ENCODE measurements around the gene WFS1.

WFS1 gene

GRCh38 chr4:6262176-6262575 is 7.5 kb upstream of the WFS1 start:
- no peak for DNase-seq (ENCODE audit: low read depth)

GRCh38 chr4:6262847-6263487 is 6.7 kb upstream of the WFS1 start:
- DNase-seq (ENCODE audit: low read depth) = no peak

GRCh38 chr4:6263526-6264224 is 6.0 kb upstream of the WFS1 start:
- no peak for DNase-seq (ENCODE audit: low read depth)

- no peak for DNase-seq (ENCODE audit: low read depth)
These were observed 5.5 kb upstream of the WFS1 start for GRCh38 chr4:6264225-6264540.

- no peak for DNase-seq (ENCODE audit: low read depth)
These were observed 4.1 kb upstream of the WFS1 start for GRCh38 chr4:6265546-6265945.

- no peak for DNase-seq (ENCODE audit: low read depth)
These were observed 2.1 kb upstream of the WFS1 start for GRCh38 chr4:6267573-6267972.

- no peak for DNase-seq (ENCODE audit: low read depth)
These were observed 717 bp upstream of the WFS1 start for GRCh38 chr4:6268650-6269615.

- no peak for DNase-seq (ENCODE audit: low read depth)
These were observed 1.0 kb downstream of the WFS1 start for GRCh38 chr4:6270636-6271121.

- DNase-seq (ENCODE audit: low read depth) = no peak
These were observed 1.6 kb downstream of the WFS1 start for GRCh38 chr4:6271206-6271605.

GRCh38 chr4:6271701-6272465 is 2.2 kb downstream of the WFS1 start:
- DNase-seq (ENCODE audit: low read depth) = no peak

GRCh38 chr4:6272863-6273660 is 3.4 kb downstream of the WFS1 start:
- no peak for DNase-seq (ENCODE audit: low read depth)

- no peak for DNase-seq (ENCODE audit: low read depth)
These were observed 4.0 kb downstream of the WFS1 start for GRCh38 chr4:6273661-6273990.

- DNase-seq (ENCODE audit: low read depth) = no peak
These were observed 5.7 kb downstream of the WFS1 start for GRCh38 chr4:6275351-6275750.

GRCh38 chr4:6275898-6276806 is 6.5 kb downstream of the WFS1 start:
- DNase-seq (ENCODE audit: low read depth) = no peak

- DNase-seq (ENCODE audit: low read depth) = no peak
These were observed 7.6 kb downstream of the WFS1 start for GRCh38 chr4:6277139-6277802.

- no peak for DNase-seq (ENCODE audit: low read depth)
These were observed 8.5 kb downstream of the WFS1 start for GRCh38 chr4:6277935-6278800.

- no peak for DNase-seq (ENCODE audit: low read depth)
These were observed 9.1 kb downstream of the WFS1 start for GRCh38 chr4:6278801-6279197.

- no peak for DNase-seq (ENCODE audit: low read depth)
These were observed 10.1 kb downstream of the WFS1 start for GRCh38 chr4:6279582-6280289.
